Measurements from ENCODE around the gene HECA. TPM values are rescaled to one million over a fixed set of nuclear protein-coding genes. Genes with fewer than 3 reads are reported as not detected.

HECA gene
- total and polyA plus RNA-seq, 2 of the 8 experiments (the other 6 are each of a cell fraction or from before 2014, with no cell fraction given), result 2.4 to 9.2 TPM

GRCh38 chr6:139156102-139156501 lies 21.2 kb downstream of the HECA start:
- no peak overlapping the region for H3K4me3 ChIP-seq (ENCODE audit: extremely low read depth in 1 of 4, insufficient read depth in 2 of 4, low read depth in 3 of 4, low read length in 4 of 4)
- no peak overlapping the region for H2BK15ac ChIP-seq (ENCODE audit: low read length)
- H3K23ac ChIP-seq (ENCODE audit: insufficient read length), result no peak overlapping the region
- no peak overlapping the region for H4K5ac ChIP-seq (ENCODE audit: insufficient read length, low read depth, low read length)
- no peak overlapping the region for H4K91ac ChIP-seq (replicated peaks; ENCODE audit: insufficient read length, low read length)
- H3K79me1 ChIP-seq (ENCODE audit: low read depth, low read length), result no peaks in the 10 kb centered on the region
- H3K23me2 ChIP-seq (ENCODE audit: low read depth, low read length), result no peaks in the 10 kb centered on the region
- no peak overlapping the region for H2AFZ ChIP-seq (ENCODE audit: low read length)
- no peak overlapping the region for H3K14ac ChIP-seq (ENCODE audit: insufficient read length)
- ChIA-PET POLR2A (ENCODE audit: partially characterized antibody) (no interaction called here), CTCF (ENCODE audit: partially characterized antibody) (interaction anchor here (0.5 to 1.8 kb wide), 4 partner anchors 9 to 209 kb away, joined by 3 to 6 read pairs (median 4); no protein-coding TSS in a partner anchor)
- no peaks in the 10 kb centered on the region for H3K27me3 ChIP-seq (replicated peaks in 1 of 4; ENCODE audit: control insufficient read depth in 3 of 4, extremely low read depth in 1 of 4, insufficient read depth in 3 of 4, low read length in 3 of 4)
- FAIRE-seq (no peak), DNase-seq (ENCODE audit: low read depth in 1 of 2, low spot score in 2 of 2) (no peak)
- no peak overlapping the region for H2BK5ac ChIP-seq (ENCODE audit: low read depth, low read length)
- no peak for TF ChIP-seq USF2 (IDR thresholded peaks at IDR 0.05; ENCODE audit: low read length)
- no peak for TF ChIP-seq ZNF274 (IDR thresholded peaks at IDR 0.05; ENCODE audit: borderline replicate concordance, extremely low read depth, low read length)
- no peak for TF ChIP-seq SP1 (IDR thresholded peaks at IDR 0.05; ENCODE audit: low read depth, low read length)
- TF ChIP-seq SP4 (IDR thresholded peaks at IDR 0.05; ENCODE audit: low read length), result no peak
- TF ChIP-seq RNF2 (IDR thresholded peaks at IDR 0.05; ENCODE audit: borderline replicate concordance, low read depth, low read length, missing control alignments, poor library complexity, severe bottlenecking), result no peak
- TF ChIP-seq SIX5 (IDR thresholded peaks at IDR 0.05; ENCODE audit: low read depth, low read length), result no peak
- no peak for TF ChIP-seq MAX (IDR thresholded peaks at IDR 0.05)
- no peak for TF ChIP-seq KDM4A (IDR thresholded peaks at IDR 0.05; ENCODE audit: low read depth, low read length, severe bottlenecking)
- TF ChIP-seq EGR1 (IDR thresholded peaks at IDR 0.05; ENCODE audit: borderline replicate concordance, low read depth, low read length), result no peak
- no peak for TF ChIP-seq SIN3A (conservative IDR thresholded peaks at IDR 0.05 in 1 of 2, IDR thresholded peaks at IDR 0.05 in 1 of 2; ENCODE audit: low read depth in 1 of 2, low read length in 2 of 2)
- TF ChIP-seq SRF (IDR thresholded peaks at IDR 0.05; ENCODE audit: low read depth, low read length), result no peak
- no peaks in the 10 kb centered on the region for H4K20me1 ChIP-seq (replicated peaks in 1 of 2; ENCODE audit: control insufficient read depth in 1 of 2, insufficient read depth in 2 of 2, low read length in 2 of 2)
- no peak overlapping the region for H3K27ac ChIP-seq (ENCODE audit: low read depth, low read length)
- no peak overlapping the region for H3K9ac ChIP-seq (replicated peaks in 1 of 4; ENCODE audit: extremely low read depth in 1 of 4, low read depth in 3 of 4, low read length in 3 of 4)
- H3K9me3 ChIP-seq (ENCODE audit: insufficient read depth in 2 of 2, low read depth in 1 of 2, low read length in 1 of 2), result no peaks in the 10 kb centered on the region
- H2BK120ac ChIP-seq (replicated peaks; ENCODE audit: low read depth, low read length), result no peak overlapping the region
- no peak overlapping the region for H3K4ac ChIP-seq (replicated peaks; ENCODE audit: insufficient read length, low read depth, low read length)
- 85% methylated on average over 5 of the region's 5 CpGs; no CpG with 5 or more reads in 1 of the 2 experiments for WGBS, 2 experiments (ENCODE audit: extremely low coverage in 1 of 2, insufficient coverage in 1 of 2, insufficient read length in 1 of 2, insufficient replicate concordance in 2 of 2, low coverage in 1 of 2, low lambda C conversion rate in 2 of 2, missing lambda C conversion rate in 1 of 2)
- no peak overlapping the region for H2AK5ac ChIP-seq (ENCODE audit: low read depth, low read length)
- no peak overlapping the region for H2BK12ac ChIP-seq (ENCODE audit: low read depth, low read length)
- H3K79me2 ChIP-seq (ENCODE audit: control insufficient read depth in 1 of 2, insufficient read depth in 2 of 2, low read length in 2 of 2), result no peaks in the 10 kb centered on the region; a peak in 2 of 4 replicates
- no peaks in the 10 kb centered on the region for H3K36me3 ChIP-seq (ENCODE audit: control insufficient read depth in 2 of 4, insufficient read depth in 4 of 4, low read length in 3 of 4)
- H2BK20ac ChIP-seq (ENCODE audit: low read length), result no peak overlapping the region
- no peak overlapping the region for H4K8ac ChIP-seq (ENCODE audit: extremely low read depth, insufficient read depth, low read length)
- no peak overlapping the region for H3K4me2 ChIP-seq (ENCODE audit: insufficient read depth in 1 of 2, low read depth in 2 of 2, low read length in 2 of 2)
- no peaks in the 10 kb centered on the region; a peak in 1 of 7 replicates for H3K4me1 ChIP-seq (replicated peaks in 1 of 4; ENCODE audit: control insufficient read depth in 3 of 4, insufficient read depth in 4 of 4, low read length in 3 of 4)
- H3K18ac ChIP-seq (ENCODE audit: extremely low read depth, low read length), result no peak overlapping the region
- no peak overlapping the region for H3K56ac ChIP-seq (replicated peaks; ENCODE audit: insufficient read length, low read depth, low read length)
